Astrocyte (in vitro differentiated cells and primary cell): ENCODE data around the gene TAOK2. TPM values are rescaled to one million over a fixed set of nuclear protein-coding genes. Genes with fewer than 3 reads are reported as not detected.
A peak's percentile ranks its signal among the peaks of the same experiment; 100 is the strongest.

ENCODE experiments used
- DNase-seq: peaks from one replicate; pipeline ENCODE4 v3.0.0-alpha.2; 2010; ENCODE audit warnings: low read depth
- FAIRE-seq: peaks from 2 replicates; lab custom pipeline; 2011; peaks lifted over from hg19 to GRCh38; lab: Jason Lieb, UNC
- H2AFZ ChIP-seq: 2 replicates; pipeline ENCODE4 v1.6.0; 2012; ENCODE audit warnings: low read depth, low read length, inconsistent platforms
- H3K27ac ChIP-seq: 2 replicates; pipeline ENCODE4 v1.5.1; 2011; ENCODE audit warnings: low read depth, low read length, inconsistent platforms
- H3K27me3 ChIP-seq: 2 replicates; pipeline ENCODE4 v1.6.0; 2011; ENCODE audit warnings: low read length, inconsistent platforms; ENCODE audit not compliant: insufficient read depth
- H3K36me3 ChIP-seq: 2 replicates; pipeline ENCODE4 v1.5.1; 2011; ENCODE audit warnings: low read length, inconsistent platforms; ENCODE audit not compliant: insufficient read depth
- H3K4me1 ChIP-seq: 2 replicates; pipeline ENCODE4 v1.5.1; 2011; ENCODE audit warnings: low read length, inconsistent platforms; ENCODE audit not compliant: insufficient read depth
- H3K4me2 ChIP-seq: 2 replicates; pipeline ENCODE4 v1.6.0; 2012; ENCODE audit warnings: low read length, inconsistent platforms
- H3K4me3 ChIP-seq: 2 replicates; pipeline ENCODE4 v1.5.1; 2011; ENCODE audit warnings: low read depth, mild to moderate bottlenecking, low read length, inconsistent platforms; ENCODE audit not compliant: insufficient read depth
- H3K79me2 ChIP-seq: 2 replicates; pipeline ENCODE4 v1.6.0; 2012; ENCODE audit warnings: mild to moderate bottlenecking, low read length, inconsistent platforms; ENCODE audit not compliant: insufficient read depth
- H3K9ac ChIP-seq: 2 replicates; pipeline ENCODE4 v1.6.0; 2012; ENCODE audit warnings: mild to moderate bottlenecking, low read length, inconsistent platforms
- H3K9me3 ChIP-seq: 2 replicates; pipeline ENCODE4 v1.5.1; 2012; ENCODE audit warnings: low read depth, mild to moderate bottlenecking, low read length, inconsistent platforms; ENCODE audit not compliant: insufficient read depth
- H4K20me1 ChIP-seq: 2 replicates; pipeline ENCODE4 v1.6.0; 2012; ENCODE audit warnings: low read length, inconsistent platforms; ENCODE audit not compliant: insufficient read depth
- H3K27ac Mint-ChIP-seq: one replicate; pipeline ENCODE4 v1.8.0; 2021; ENCODE audit warnings: mild to moderate bottlenecking, mixed read lengths; ENCODE audit not compliant: unreplicated experiment
- H3K27me3 Mint-ChIP-seq: one replicate; pipeline ENCODE4 v1.8.0; 2021; ENCODE audit warnings: low read depth, mixed read lengths; ENCODE audit not compliant: unreplicated experiment
- H3K36me3 Mint-ChIP-seq: one replicate; pipeline ENCODE4 v1.8.0; 2021; ENCODE audit warnings: low read depth, mixed read lengths; ENCODE audit not compliant: unreplicated experiment
- H3K4me1 Mint-ChIP-seq: one replicate; pipeline ENCODE4 v1.8.0; 2021; ENCODE audit warnings: low read depth, mixed read lengths; ENCODE audit not compliant: unreplicated experiment
- H3K4me3 Mint-ChIP-seq: one replicate; pipeline ENCODE4 v1.8.0; 2021; ENCODE audit warnings: mild to moderate bottlenecking, moderate library complexity, mixed read lengths; ENCODE audit not compliant: unreplicated experiment
- H3K9me3 Mint-ChIP-seq: one replicate; pipeline ENCODE4 v1.8.0; 2021; ENCODE audit warnings: mild to moderate bottlenecking, mixed read lengths; ENCODE audit not compliant: unreplicated experiment
- CTCF ChIP-seq: IDR thresholded peaks from 2 replicates; pipeline ENCODE4 v1.5.1; 2011; ENCODE audit warnings: low read depth, mild to moderate bottlenecking, inconsistent platforms, low read length, moderate library complexity; ENCODE audit not compliant: insufficient read depth
- EZH2 ChIP-seq: IDR thresholded peaks from 2 replicates; pipeline ENCODE4 v1.6.1; 2012; ENCODE audit warnings: mild to moderate bottlenecking, low read length, inconsistent platforms; ENCODE audit not compliant: insufficient read depth
- total RNA-seq: library from RNA; stranded (reverse); gene quantifications from 2 replicates; pipeline ENCODE4 v1.2.1, GENCODE V29; 2021

Gene TAOK2
- total RNA-seq, 1 donor from 2014 or later, result 55.9 TPM

- no peak overlapping the region for H3K4me3 ChIP-seq
- peaks cover 57% of the 10 kb centered on the region for H3K79me2 ChIP-seq
- no peak overlapping the region for H3K27ac Mint-ChIP-seq
- peaks cover 23% of the 10 kb centered on the region for H3K4me1 ChIP-seq
- TF ChIP-seq CTCF, result no peak
- no peak for TF ChIP-seq EZH2
- peak overlapping the region; percentile 95 for H3K4me2 ChIP-seq
- peaks cover 17% of the 10 kb centered on the region for H3K4me1 Mint-ChIP-seq
- H3K36me3 ChIP-seq, result peaks cover 45% of the 10 kb centered on the region
- H3K27me3 ChIP-seq, result no peaks in the 10 kb centered on the region
- H3K9me3 ChIP-seq, result peaks cover 3% of the 10 kb centered on the region
- no peak overlapping the region for H2AFZ ChIP-seq
- peak overlapping the region; percentile 92 for H3K9ac ChIP-seq
- peaks cover 67% of the 10 kb centered on the region for H4K20me1 ChIP-seq
- peaks cover 32% of the 10 kb centered on the region for H3K36me3 Mint-ChIP-seq
- H3K27me3 Mint-ChIP-seq, result no peaks in the 10 kb centered on the region
- peak overlapping the region; percentile 88 for H3K4me3 Mint-ChIP-seq
- DNase-seq (no peak), FAIRE-seq (no peak)
- H3K9me3 Mint-ChIP-seq, result peaks cover 3% of the 10 kb centered on the region
- H3K27ac ChIP-seq, result no peak overlapping the region
Observed at GRCh38 chr16:29977063-29977825, 3.6 kb downstream of the TAOK2 start.

GRCh38 chr16:29978081-29978480 lies 4.4 kb downstream of the TAOK2 start:
- FAIRE-seq (no peak), DNase-seq (no peak)
- peaks cover 50% of the 10 kb centered on the region for H3K36me3 ChIP-seq
- H3K4me3 Mint-ChIP-seq, result no peak overlapping the region
- no peak overlapping the region for H3K4me2 ChIP-seq
- no peak overlapping the region for H3K27ac ChIP-seq
- no peak overlapping the region for H3K4me3 ChIP-seq
- peaks cover 17% of the 10 kb centered on the region for H3K4me1 Mint-ChIP-seq
- H3K9me3 Mint-ChIP-seq, result peaks cover 2% of the 10 kb centered on the region
- H3K36me3 Mint-ChIP-seq, result peaks cover 31% of the 10 kb centered on the region
- H3K27me3 ChIP-seq, result no peaks in the 10 kb centered on the region
- H2AFZ ChIP-seq, result no peak overlapping the region
- no peak overlapping the region for H3K27ac Mint-ChIP-seq
- H3K4me1 ChIP-seq, result peaks cover 23% of the 10 kb centered on the region
- H3K9me3 ChIP-seq, result peaks cover 1% of the 10 kb centered on the region
- H3K27me3 Mint-ChIP-seq, result no peaks in the 10 kb centered on the region
- TF ChIP-seq EZH2 (no peak), CTCF (no peak)
- no peak overlapping the region for H3K9ac ChIP-seq
- H4K20me1 ChIP-seq, result peaks cover 74% of the 10 kb centered on the region
- H3K79me2 ChIP-seq, result peaks cover 57% of the 10 kb centered on the region
